ENCODE data around the gene CLIP2. TPM values are rescaled to one million over a fixed set of nuclear protein-coding genes. Genes with fewer than 3 reads are reported as not detected.

Gene CLIP2
- total RNA-seq (2022; extraction: Qiagen RNA extraction; ENCODE audit: low read depth) = 15.3 to 23.2 TPM (median 17.7 TPM) in 5 replicates

DNA sequence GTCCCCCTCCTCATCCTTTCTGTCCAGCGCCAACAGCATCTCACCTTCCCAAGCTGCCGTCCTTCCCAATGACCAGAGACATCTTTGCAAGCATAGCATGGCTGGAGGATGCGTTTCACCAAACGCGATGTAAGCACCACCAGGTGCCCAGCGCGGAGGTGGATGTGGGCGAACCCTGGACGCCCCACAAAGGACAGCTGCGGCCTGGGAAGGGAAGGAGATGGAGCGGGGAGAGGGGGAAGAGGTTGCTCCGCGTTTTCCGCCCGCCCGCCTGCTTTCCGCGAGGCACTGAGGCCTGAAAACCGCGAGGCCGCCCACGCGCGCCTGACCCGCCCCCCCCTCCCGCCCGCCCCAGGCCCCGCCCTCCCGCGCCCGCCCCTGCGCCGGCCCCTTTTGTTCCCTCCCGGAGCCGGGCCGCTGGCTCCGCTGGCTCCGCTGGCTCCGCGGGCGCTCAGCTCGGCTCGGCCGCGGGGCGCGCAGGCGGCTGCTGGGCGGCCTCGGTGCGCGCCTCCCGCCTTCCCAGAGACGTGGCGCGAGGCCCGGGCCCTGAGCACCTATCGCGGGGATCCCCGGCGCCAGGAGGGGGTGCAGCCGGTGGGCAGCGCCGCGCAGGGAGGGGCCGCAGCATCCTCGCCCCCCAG lies at the start of gene CLIP2:
CLIP2 (plus strand) TSS at position 390 of the 641 bp plus-strand sequence. CDS start 28,140 bp downstream, outside the sequence.

DNA sequence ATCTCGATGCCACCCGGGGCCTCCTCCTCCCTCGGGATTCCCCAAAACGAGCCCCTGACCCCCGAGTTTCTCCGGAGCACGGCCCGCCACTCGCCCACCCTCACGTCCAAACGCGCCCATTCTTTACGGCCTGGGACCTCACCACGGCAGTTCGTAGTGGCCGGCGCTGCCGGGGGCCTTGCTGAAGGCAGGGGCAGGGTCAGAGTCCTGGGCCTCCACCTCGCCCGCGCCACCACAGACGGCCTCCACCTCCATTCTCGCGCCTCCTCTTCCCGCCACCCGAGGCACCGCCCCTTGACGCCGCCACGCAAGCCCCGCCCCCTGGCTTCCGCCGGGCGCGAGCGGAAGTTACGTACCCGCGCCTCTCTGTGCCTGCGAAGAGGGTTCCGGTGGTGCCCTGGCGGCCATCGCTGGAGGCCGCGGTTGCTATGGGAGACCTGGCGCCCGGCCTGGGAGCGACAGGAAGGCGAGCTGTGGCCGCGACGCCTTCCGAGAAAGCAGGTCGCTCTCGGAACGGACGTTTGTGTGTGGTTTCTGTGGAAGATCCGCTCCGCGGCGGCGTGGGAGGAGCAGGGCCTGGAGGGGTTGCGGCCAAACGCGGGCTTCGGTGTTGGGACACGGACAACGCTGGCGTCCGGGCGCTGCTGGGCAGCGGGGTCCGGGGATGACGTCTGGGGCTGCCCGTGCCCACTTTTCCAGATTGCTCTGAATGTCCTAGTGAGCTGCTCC lies 34.9 kb upstream of the CLIP2 start, which contains the start of gene RFC2:
RFC2 (minus strand) TSS at position 271 of the 729 bp plus-strand sequence; CDS start at position 255, 16 bp downstream.

DNA sequence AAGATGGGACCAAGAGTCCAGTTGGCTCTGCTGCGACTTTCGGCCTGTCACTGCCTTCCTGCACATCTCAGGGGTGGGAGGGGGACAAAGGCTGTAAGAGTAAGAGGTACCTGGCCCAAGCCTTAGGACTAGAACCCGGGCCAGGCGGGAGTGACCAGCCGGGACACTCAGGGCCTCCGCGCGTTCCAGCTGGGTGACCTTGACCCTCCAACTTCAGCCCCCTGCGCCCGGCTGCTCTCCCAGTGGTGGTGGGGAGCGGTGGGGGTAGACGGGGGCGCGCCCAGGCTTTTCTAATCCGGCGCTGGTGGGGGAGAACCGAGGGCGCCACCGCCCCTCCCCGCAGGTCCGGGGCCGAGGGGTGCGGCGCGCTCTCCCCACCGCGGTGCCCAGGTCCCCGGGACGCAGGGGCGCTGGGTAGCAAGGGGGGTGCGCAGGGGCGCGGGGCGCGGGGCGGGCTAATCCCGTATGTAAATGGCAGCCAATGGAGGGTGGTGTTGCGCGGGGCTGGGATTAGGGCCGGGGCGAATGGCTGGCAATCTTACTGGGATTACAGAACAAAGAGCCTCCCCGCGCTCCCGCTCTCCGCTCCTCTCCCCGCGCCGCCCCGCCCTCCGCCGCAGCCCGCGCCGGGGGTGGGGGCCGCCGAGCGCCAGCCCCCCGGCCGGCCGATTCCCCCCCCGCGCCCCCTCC lies 164.3 kb downstream of the CLIP2 start, which contains the start of gene GTF2IRD1:
GTF2IRD1 (plus strand) TSS at position 585 of the 690 bp plus-strand sequence. CDS start 54,175 bp downstream, outside the sequence.

Other genes starting within 250 kb of the CLIP2 start
- 30.5 to 37.5 TPM (median 32.6 TPM) in 5 replicates for gene LIMK1, start 205.6 kb upstream of the CLIP2 start, total RNA-seq (2022; extraction: Qiagen RNA extraction; ENCODE audit: low read depth)
- gene EIF4H, start 115.1 kb upstream of the CLIP2 start, total RNA-seq (2022; extraction: Qiagen RNA extraction; ENCODE audit: low read depth) = 284 to 322 TPM (median 314 TPM) in 5 replicates
- gene LAT2, start 79.4 kb upstream of the CLIP2 start, total RNA-seq (2022; extraction: Qiagen RNA extraction; ENCODE audit: low read depth) = 0.89 to 1.1 TPM (median 1.0 TPM) in 5 replicates
- 56.7 to 73.3 TPM (median 58.6 TPM) in 5 replicates for gene RFC2, start 35.0 kb upstream of the CLIP2 start, total RNA-seq (2022; extraction: Qiagen RNA extraction; ENCODE audit: low read depth)
- 10.6 to 14.2 TPM (median 11.9 TPM) in 5 replicates for gene GTF2IRD1, start 164.5 kb downstream of the CLIP2 start, total RNA-seq (2022; extraction: Qiagen RNA extraction; ENCODE audit: low read depth)